IPS-11a (cell line): Measurements from ENCODE around the gene TPPP3.
"Not testable (repeated sequence)": the region's sequence is repeated elsewhere in the genome, so short reads cannot be mapped to it uniquely, and the experiment has no call there.

ENCODE experiments used
- H3K4me3 ChIP-seq: one replicate; pipeline ENCODE4 v1.5.1; 2013; ENCODE audit warnings: low read depth, low read length, control low read depth

TPPP3 gene

GRCh38 chr16:67426950-67427349, 33.7 kb upstream of the TPPP3 start:
- no peak overlapping the region for H3K4me3 ChIP-seq

GRCh38 chr16:67426022-67426421, 32.7 kb upstream of the TPPP3 start:
- no peak overlapping the region for H3K4me3 ChIP-seq

- no peak overlapping the region for H3K4me3 ChIP-seq
Observed at GRCh38 chr16:67425580-67425979, 32.3 kb upstream of the TPPP3 start.

- no peak overlapping the region for H3K4me3 ChIP-seq
Observed at GRCh38 chr16:67425061-67425460, 31.8 kb upstream of the TPPP3 start.

- no peak overlapping the region for H3K4me3 ChIP-seq
Observed at GRCh38 chr16:67424261-67424615, 30.9 kb upstream of the TPPP3 start.

GRCh38 chr16:67423611-67424260, 30.4 kb upstream of the TPPP3 start:
- H3K4me3 ChIP-seq: no peak overlapping the region

- no peak overlapping the region for H3K4me3 ChIP-seq
Observed at GRCh38 chr16:67423015-67423414, 29.7 kb upstream of the TPPP3 start.

GRCh38 chr16:67421030-67421429, 27.7 kb upstream of the TPPP3 start:
- H3K4me3 ChIP-seq: no peak overlapping the region

- H3K4me3 ChIP-seq: no peak overlapping the region
Observed at GRCh38 chr16:67419931-67420330, 26.6 kb upstream of the TPPP3 start.

GRCh38 chr16:67419502-67419901, 26.2 kb upstream of the TPPP3 start:
- H3K4me3 ChIP-seq: no peak overlapping the region

GRCh38 chr16:67417333-67418061, 24.2 kb upstream of the TPPP3 start:
- no peak overlapping the region for H3K4me3 ChIP-seq

GRCh38 chr16:67415872-67416793, 22.8 kb upstream of the TPPP3 start, which contains the start of gene ZDHHC1:
Gene ZDHHC1, minus strand, starts transcription at chr16:67416477. Its CDS starts 8,702 bp downstream, at chr16:67407775.
- H3K4me3 ChIP-seq: peak within 1 kb of the TSS; percentile 30

GRCh38 chr16:67415421-67415820, 22.1 kb upstream of the TPPP3 start:
- not testable (repeated sequence) for H3K4me3 ChIP-seq

GRCh38 chr16:67413978-67414911, 20.9 kb upstream of the TPPP3 start:
- H3K4me3 ChIP-seq: no peak overlapping the region

GRCh38 chr16:67412294-67412693, 19.0 kb upstream of the TPPP3 start:
- H3K4me3 ChIP-seq: no peak overlapping the region

GRCh38 chr16:67411339-67411738, 18.0 kb upstream of the TPPP3 start:
- H3K4me3 ChIP-seq: no peak overlapping the region

GRCh38 chr16:67409631-67410030, 16.3 kb upstream of the TPPP3 start:
- no peak overlapping the region for H3K4me3 ChIP-seq

GRCh38 chr16:67407788-67408452, 14.6 kb upstream of the TPPP3 start:
- no peak overlapping the region for H3K4me3 ChIP-seq

- no peak overlapping the region for H3K4me3 ChIP-seq
Observed at GRCh38 chr16:67407176-67407787, 14.0 kb upstream of the TPPP3 start.
